Measurements from ENCODE around the gene MPG.

Gene MPG

DNA sequence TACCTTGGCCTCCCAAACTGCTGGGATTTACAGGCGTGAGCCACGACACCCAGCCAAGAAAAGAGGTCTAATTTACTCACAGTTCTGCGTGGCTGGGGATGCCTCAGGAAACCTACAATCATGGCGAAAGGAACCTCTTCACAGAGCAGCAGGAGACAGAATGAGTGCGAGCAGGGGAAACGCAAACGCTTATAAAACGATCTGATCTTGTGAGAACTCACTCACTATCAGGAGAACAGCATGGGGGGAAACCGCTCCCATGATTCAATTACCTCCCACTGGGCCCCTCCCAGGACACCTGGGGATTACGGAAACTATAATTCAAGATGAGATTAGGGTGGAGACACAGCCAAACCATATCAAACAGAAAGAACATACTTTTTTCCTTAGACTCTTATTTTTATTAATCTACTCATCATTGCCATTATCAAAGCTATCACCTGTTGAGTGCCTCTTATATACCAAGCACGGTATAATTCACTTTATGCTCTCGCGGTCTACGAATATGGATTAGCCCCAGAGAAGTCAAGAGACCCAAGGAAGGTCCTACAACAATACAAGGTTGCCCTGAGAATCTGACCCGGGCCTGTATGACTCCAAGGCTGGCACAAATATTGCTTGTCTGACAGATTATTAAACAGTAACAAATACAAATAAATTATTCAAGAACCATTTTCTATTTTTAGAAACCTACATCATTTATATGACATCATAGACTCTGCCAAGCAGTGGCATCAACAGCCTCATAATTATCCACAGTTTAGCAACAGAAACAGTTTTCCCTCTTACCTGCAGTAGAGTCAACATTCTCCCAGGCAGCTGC lies 27.0 kb upstream of the MPG start:
- no peak for DNase-seq (ENCODE audit: low read depth)

DNA sequence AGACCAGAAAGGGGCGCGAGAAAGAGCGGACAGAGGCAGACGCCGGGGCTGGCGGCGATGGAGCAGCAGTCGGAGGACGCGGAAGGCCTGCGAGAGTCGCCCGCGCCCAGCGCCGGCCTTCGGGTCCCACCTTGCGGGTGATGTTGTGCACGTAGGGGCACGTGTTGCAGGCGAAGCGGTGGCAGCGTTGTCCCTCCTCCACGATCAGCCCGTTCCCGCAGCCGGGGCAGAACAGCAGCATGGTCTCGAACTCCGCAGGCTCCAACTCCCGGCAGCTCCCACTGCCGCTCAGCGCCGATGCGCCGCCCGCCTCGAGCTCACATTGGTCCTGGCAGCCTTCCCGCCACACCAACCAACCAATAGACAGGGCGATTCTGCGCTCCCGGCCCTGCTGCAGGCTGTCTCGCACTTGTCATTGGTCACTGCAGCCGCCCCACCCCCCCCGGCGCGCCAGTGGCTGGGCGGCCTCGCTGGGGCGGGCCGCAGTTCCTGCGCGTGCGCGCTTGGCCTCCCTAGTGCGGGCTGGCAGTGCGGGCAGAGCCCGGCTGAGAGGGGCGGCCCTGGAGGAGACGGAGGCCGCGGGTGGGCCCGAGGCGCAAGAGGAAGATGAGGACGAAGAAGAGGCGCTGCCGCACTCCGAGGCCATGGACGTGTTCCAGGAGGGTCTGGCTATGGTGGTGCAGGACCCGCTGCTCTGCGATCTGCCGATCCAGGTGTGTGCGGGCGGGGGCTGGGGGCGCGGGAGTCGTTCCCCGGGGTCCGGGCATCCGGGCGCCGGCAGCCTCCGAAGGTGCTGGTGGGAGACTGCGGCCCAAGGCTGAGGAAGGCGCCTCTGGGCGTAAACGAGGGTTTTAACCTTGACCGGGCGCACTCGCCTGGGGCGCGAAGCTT lies 24.4 kb upstream of the MPG start, which contains the start of the genes POLR3K and SNRNP25:
POLR3K (minus strand) TSS at position 263 of the 891 bp plus-strand sequence; CDS start at position 241, 22 bp downstream.
SNRNP25 (plus strand) TSS at position 483 of the 891 bp plus-strand sequence; CDS start at position 672, 189 bp downstream.
- peak; percentile 96 for DNase-seq (ENCODE audit: low read depth)

- no peak for DNase-seq (ENCODE audit: low read depth)
Observed at GRCh38 chr16:54237-54581, 23.8 kb upstream of the MPG start.

- DNase-seq (ENCODE audit: low read depth) = no peak
Observed at GRCh38 chr16:55571-56136, 22.4 kb upstream of the MPG start.

- DNase-seq (ENCODE audit: low read depth) = no peak
Observed at GRCh38 chr16:56231-56927, 21.6 kb upstream of the MPG start.

DNA sequence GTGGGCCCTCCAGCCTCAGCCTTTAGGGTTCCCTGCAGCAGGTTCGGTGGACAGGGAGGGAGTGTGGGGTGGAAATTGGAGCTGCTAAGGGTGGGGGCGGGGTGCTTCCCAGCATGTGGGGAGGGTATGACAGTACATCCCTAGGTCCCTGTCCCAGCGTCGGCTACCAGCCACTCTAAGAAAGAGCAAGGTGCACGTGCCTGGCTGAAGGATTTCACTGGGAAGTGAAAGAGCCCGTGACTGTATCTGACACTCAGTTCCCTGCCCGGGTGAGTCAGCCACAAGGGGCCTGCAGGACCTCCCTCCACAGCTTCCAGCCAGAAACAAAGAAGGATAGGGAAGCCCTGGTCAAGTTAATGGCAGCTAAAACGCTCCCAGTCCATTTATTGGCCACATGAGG lies 20.3 kb upstream of the MPG start:
- DNase-seq (ENCODE audit: low read depth) = no peak

GRCh38 chr16:58491-59439 lies 19.3 kb upstream of the MPG start:
- DNase-seq (ENCODE audit: low read depth) = no peak

DNA sequence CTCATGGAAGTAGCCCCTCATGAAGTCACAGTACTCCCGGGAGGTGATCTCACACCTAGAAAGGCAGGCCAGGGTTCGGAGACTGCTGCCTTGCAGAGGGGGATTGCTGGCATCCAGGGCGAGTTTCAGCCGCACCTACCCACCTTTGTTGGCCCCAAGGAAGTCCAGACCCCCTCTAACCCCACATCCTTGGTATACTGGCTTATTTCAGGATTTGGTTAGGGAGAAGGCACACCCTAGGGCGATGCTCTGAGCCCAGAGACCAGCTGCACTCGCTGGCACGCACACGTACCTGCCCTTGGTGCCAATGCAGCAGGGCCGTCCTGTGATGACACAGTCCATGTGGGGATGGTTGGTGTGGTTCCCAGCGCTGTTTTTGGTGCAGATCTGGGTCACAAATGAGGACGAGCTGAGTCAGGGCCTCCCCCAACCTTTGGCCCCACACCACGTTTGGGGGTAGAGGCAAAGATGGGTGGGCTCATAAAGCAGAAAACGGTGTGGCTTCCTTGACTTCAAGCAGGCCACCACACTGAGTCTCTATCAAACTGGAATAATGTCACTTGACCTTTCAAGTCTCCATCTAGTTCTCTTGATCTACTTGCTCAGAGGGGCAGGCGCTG lies 18.5 kb upstream of the MPG start:
- DNase-seq (ENCODE audit: low read depth) = no peak

DNA sequence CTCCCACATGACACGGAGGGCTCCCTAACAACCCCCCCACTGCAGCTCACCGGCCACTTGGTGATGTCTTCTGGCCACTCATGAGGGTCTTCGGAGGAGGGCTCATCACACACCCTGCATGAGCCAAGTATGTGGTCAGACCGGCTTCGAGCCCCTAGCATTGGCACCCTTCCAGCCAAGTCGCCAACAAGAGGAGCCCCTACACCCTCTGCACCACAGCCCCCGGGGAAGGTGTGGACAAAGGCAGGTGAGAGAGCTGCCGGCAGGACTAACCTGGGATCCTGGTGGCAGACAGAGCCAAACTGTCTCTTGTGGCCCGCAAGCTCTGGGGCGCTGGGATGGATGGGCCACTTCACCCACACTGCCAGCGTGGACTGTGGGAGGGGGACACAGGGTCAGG lies 17.9 kb upstream of the MPG start:
- DNase-seq (ENCODE audit: low read depth) = no peak

- no peak for DNase-seq (ENCODE audit: low read depth)
Observed at GRCh38 chr16:60929-61878, 16.8 kb upstream of the MPG start.

DNA sequence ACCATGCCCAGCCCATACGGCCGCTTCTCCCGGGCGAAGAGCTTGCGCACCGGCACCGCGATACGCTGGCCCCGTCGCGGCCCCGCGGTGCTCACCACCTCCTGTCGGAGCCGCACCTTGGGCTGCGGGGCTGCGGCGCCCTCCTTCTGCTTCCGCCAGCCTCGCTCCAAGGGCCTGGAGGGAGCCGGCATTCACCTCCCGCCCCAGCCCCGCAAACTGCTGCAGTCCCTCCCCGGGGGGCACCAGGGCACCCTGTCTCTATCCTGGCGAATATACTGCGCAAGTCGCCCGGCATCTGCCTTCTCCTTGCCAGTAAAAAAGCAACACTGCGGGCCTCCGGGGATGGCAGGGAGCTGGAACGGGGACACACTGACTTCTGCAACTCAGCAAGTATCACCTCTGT lies 16.1 kb upstream of the MPG start:
- no peak for DNase-seq (ENCODE audit: low read depth)

GRCh38 chr16:62283-62967 lies 15.6 kb upstream of the MPG start:
- no peak for DNase-seq (ENCODE audit: low read depth)

DNA sequence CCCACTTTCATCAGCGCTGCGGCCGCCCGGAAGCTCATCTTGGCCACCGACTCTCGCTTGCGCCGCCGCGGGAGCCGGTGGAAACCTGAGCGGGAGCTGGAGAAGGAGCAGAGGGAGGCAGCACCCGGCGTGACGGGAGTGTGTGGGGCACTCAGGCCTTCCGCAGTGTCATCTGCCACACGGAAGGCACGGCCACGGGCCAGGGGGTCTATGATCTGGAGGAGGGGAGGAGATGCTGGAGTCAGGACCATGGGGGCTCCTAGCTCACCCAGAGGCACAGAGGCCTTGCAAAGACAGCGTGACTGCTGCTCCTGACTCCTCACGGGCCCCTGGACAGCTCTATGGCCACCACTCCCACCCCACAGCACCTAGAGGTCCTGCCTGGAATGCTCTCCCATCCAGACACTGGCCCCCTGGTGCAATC lies 15.0 kb upstream of the MPG start:
- DNase-seq (ENCODE audit: low read depth) = no peak

DNA sequence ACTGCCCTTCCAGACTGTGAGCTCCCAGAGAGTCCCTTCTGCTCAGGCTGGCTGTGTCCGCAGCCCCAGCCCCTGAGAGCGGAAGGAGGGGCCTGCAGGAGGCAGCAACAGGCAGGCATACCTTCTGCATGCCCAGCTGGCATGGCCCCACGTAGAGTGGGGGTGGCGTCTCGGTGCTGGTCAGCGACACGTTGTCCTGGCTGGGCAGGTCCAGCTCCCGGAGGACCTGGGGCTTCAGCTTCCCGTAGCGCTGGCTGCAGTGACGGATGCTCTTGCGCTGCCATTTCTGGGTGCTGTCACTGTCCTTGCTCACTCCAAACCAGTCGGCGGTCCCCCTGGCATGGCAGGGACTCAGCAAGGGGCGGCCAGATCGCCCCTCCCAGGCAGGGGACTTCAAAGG lies 14.6 kb upstream of the MPG start:
- DNase-seq (ENCODE audit: low read depth) = no peak

- DNase-seq (ENCODE audit: low read depth) = no peak
Observed at GRCh38 chr16:63998-64913, 13.8 kb upstream of the MPG start.

DNA sequence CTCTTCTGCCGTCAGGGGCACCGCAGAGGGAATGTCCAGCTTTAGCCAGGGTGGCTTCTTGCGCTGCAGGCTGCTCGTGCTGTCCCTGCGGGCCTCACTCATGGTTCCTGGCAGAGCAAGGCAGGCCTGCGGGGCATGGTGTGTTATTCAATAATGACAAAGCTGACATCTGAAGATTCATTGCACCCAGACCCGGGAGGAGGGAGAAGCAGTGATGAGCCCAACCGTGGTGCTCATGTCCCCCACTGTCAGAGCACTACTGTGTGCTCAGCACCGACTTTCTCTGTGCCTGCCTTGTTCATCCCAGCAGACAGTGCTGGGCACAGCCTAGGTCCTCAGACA lies 13.1 kb upstream of the MPG start:
- no peak for DNase-seq (ENCODE audit: low read depth)

DNA sequence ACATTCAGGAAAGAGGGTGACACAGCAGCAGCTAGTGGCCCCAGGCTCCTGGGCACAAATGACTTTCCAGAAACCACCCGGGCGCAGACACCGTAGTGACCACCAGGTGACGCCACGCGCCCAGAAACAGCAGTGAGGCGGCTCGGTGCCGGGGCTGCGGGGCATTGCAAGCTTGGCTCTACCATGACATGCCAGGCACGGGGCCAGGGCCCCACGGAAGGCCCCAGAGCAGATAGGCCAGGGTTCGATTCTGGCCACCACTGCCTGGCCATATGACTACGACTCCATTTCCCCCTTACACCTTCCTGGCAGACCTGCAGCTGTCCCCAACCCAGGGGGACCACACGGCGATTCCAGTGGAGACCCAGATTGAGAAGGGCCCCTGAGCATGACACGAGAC lies 12.3 kb upstream of the MPG start:
- peak; percentile 42 for DNase-seq (ENCODE audit: low read depth)

Data from amniotic epithelial cell (primary cell).